ENCODE results near the gene COL7A1. TPM values are rescaled to one million over a fixed set of nuclear protein-coding genes. Genes with fewer than 3 reads are reported as not detected.

The COL7A1 gene
- total and polyA plus RNA-seq, 2 of the 13 experiments (the other 11 are each of a cell fraction or from before 2014, with no cell fraction given) = 2.7 to 11.7 TPM

DNA sequence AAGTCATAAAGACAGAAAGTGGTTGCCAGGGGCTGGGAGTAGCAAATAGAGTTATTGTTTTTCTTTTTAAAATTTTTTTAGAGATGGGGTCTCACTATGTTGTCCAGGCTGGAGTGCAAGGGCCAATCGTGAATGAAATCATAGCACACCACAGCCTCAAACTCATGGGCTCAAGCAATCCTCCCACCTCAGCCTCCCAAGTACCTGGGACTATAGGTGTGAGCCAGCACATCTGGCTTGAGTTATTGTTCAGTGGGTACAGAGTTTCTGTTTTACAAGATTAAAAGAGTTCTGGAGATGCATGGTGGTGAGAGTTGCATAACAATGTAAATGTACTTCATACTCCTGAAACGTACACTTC lies 62.2 kb downstream of the COL7A1 start:
- POLR2A ChIA-PET = no interaction called here
- no peak overlapping the region for H3K9ac ChIP-seq (ENCODE audit: insufficient read depth, low read depth, low read length)
- in situ Hi-C loops (cut with HindIII; ENCODE audit: extremely low pct_ligation_motif_present, low pct_unique_long_range_greater_than_20kb) = no loop called here
- DNase-seq (ENCODE audit: low spot score) (no peak), FAIRE-seq (no peak), ATAC-seq (no peak)
- no TSS peak for BruUV-seq (replicated peaks)
- no peaks in the 10 kb centered on the region for H4K20me1 ChIP-seq (ENCODE audit: insufficient read depth, low read length)
- no peaks in the 10 kb centered on the region for H3K4me1 ChIP-seq (ENCODE audit: insufficient read depth, low read length)
- peaks cover 20 to 71% of the 10 kb centered on the region in 2 experiments for H3K36me3 ChIP-seq (replicated peaks in 1 of 2; ENCODE audit: control insufficient read depth in 1 of 2, insufficient read depth in 2 of 2, low read length in 2 of 2)
- H3K27ac ChIP-seq (ENCODE audit: extremely low read length, insufficient read depth, low read length) = no peak overlapping the region
- H3K4me2 ChIP-seq (ENCODE audit: low read depth, low read length) = no peak overlapping the region
- 93% methylated on average over 2 of the region's 2 CpGs for WGBS (ENCODE audit: low lambda C conversion rate)
- no peak overlapping the region for H2AFZ ChIP-seq (ENCODE audit: low read length)
- CTCF ChIA-PET (ENCODE audit: low intra/inter-chr PET ratio, low total read pairs) = no interaction called here
- no peaks in the 10 kb centered on the region for H3K9me3 ChIP-seq (ENCODE audit: low read length)
- no peaks in the 10 kb centered on the region for H3K27me3 ChIP-seq (ENCODE audit: control insufficient read depth in 1 of 2, insufficient read depth in 2 of 2, low read length in 2 of 2)
- H3K79me2 ChIP-seq (ENCODE audit: insufficient read depth, low read length) = no peaks in the 10 kb centered on the region
- H3K4me3 ChIP-seq (replicated peaks in 1 of 3; ENCODE audit: insufficient read depth in 1 of 3, low read depth in 2 of 3, low read length in 3 of 3) = no peak overlapping the region
- TF ChIP-seq POLR2AphosphoS5 (IDR thresholded peaks at IDR 0.05; ENCODE audit: low read depth, low read length) = 0 out of 2 replicates have a peak, but pooled peaks have one; percentile 25
- no peak for TF ChIP-seq ZNF333 (CRISPR knock-in tag; IDR thresholded peaks at IDR 0.05; ENCODE audit: borderline replicate concordance)
- peak; percentile 67 for TF ChIP-seq ZNF121 (CRISPR knock-in tag; IDR thresholded peaks at IDR 0.05)
- TF ChIP-seq ZNF713 (CRISPR knock-in tag; IDR thresholded peaks at IDR 0.05) = no peak
- intact Hi-C loops (cut with micrococcal nuclease; ENCODE audit: unreplicated experiment) = no loop called here

DNA sequence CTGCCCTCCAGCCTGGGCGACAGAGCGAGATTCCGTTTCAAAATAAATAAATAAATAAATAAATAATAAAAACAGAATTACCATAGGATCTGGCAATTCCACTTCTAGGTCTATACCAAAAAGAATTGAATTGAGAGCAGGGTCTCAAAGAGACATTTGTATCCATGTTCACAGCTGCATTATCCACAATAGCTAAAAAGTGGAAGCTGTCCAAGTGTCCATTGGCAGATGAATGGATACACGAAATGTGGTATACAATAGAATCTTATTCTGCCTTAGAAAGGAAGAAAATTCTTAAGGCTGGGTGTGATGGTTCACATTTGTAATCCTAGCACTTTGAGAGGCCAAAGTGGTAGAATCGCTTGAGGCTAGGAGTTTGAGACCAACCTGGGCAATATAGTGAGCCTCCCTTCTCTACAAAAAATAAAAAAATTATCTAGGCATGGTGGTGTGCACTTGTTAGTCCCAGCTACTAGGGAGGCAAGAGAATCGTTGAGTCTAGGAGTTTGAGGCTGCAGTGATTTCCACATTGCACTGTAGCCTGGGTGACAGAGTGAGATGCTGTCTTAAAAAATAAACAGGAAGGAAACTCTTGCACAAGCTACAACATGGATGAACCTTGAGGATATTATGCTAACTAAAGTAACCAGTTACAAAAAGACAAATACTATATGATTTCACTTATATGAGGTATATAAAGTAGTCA lies 62.7 kb downstream of the COL7A1 start:
- DNase-seq (ENCODE audit: low spot score) = no peak
- H3K27me3 ChIP-seq (ENCODE audit: control insufficient read depth in 1 of 2, insufficient read depth in 2 of 2, low read length in 2 of 2) = no peaks in the 10 kb centered on the region
- no peak overlapping the region for H3K9ac ChIP-seq (ENCODE audit: insufficient read depth, low read depth, low read length)
- 89% methylated on average over 6 of the region's 6 CpGs for WGBS (ENCODE audit: low lambda C conversion rate)
- POLR2A ChIA-PET = no interaction called here
- no peak overlapping the region for H3K27ac ChIP-seq (ENCODE audit: extremely low read length, insufficient read depth, low read length)
- H4K20me1 ChIP-seq (ENCODE audit: insufficient read depth, low read length) = no peaks in the 10 kb centered on the region
- H3K4me3 ChIP-seq (replicated peaks in 1 of 3; ENCODE audit: insufficient read depth in 1 of 3, low read depth in 2 of 3, low read length in 3 of 3) = no peak overlapping the region
- CTCF ChIA-PET (ENCODE audit: low intra/inter-chr PET ratio, low total read pairs) = no interaction called here
- ATAC-seq = no peak
- no peaks in the 10 kb centered on the region for H3K4me1 ChIP-seq (ENCODE audit: insufficient read depth, low read length)
- H3K9me3 ChIP-seq (ENCODE audit: low read length) = no peaks in the 10 kb centered on the region
- H3K4me2 ChIP-seq (ENCODE audit: low read depth, low read length) = no peak overlapping the region
- FAIRE-seq = no peak
- intact Hi-C loops (cut with micrococcal nuclease; ENCODE audit: unreplicated experiment) (no loop called here), in situ Hi-C loops (cut with HindIII; ENCODE audit: extremely low pct_ligation_motif_present, low pct_unique_long_range_greater_than_20kb) (no loop called here)
- BruUV-seq (replicated peaks) = no TSS peak
- peaks cover 20 to 69% of the 10 kb centered on the region in 2 experiments for H3K36me3 ChIP-seq (replicated peaks in 1 of 2; ENCODE audit: control insufficient read depth in 1 of 2, insufficient read depth in 2 of 2, low read length in 2 of 2)
- no peaks in the 10 kb centered on the region for H3K79me2 ChIP-seq (ENCODE audit: insufficient read depth, low read length)
- no peak overlapping the region for H2AFZ ChIP-seq (ENCODE audit: low read length)
- TF ChIP-seq FIP1L1 (IDR thresholded peaks at IDR 0.05; ENCODE audit: borderline replicate concordance, insufficient read depth, low read depth, low read length) = no peak
- no peak for TF ChIP-seq MYC (CRISPR knock-in tag; IDR thresholded peaks at IDR 0.05; ENCODE audit: borderline replicate concordance)
- no peak for TF ChIP-seq SAP130 (CRISPR knock-in tag; IDR thresholded peaks at IDR 0.05; ENCODE audit: low read depth)
- no peak for TF ChIP-seq ZNF644 (CRISPR knock-in tag; IDR thresholded peaks at IDR 0.05; ENCODE audit: low read depth)
- TF ChIP-seq BORCS8-MEF2B (CRISPR knock-in tag; IDR thresholded peaks at IDR 0.05) = no peak
- no peak for TF ChIP-seq SMARCC2 (IDR thresholded peaks at IDR 0.05)
- TF ChIP-seq ZNF775 (CRISPR knock-in tag; IDR thresholded peaks at IDR 0.05; ENCODE audit: borderline replicate concordance) = no peak
- no peak for TF ChIP-seq TOPORS (CRISPR knock-in tag; IDR thresholded peaks at IDR 0.05)
- TF ChIP-seq PHF5A (CRISPR knock-in tag; IDR thresholded peaks at IDR 0.05; ENCODE audit: low read depth, unreplicated experiment) = no peak
- no peak for TF ChIP-seq KLF11 (CRISPR knock-in tag; IDR thresholded peaks at IDR 0.05)
- TF ChIP-seq, protein P1, sequence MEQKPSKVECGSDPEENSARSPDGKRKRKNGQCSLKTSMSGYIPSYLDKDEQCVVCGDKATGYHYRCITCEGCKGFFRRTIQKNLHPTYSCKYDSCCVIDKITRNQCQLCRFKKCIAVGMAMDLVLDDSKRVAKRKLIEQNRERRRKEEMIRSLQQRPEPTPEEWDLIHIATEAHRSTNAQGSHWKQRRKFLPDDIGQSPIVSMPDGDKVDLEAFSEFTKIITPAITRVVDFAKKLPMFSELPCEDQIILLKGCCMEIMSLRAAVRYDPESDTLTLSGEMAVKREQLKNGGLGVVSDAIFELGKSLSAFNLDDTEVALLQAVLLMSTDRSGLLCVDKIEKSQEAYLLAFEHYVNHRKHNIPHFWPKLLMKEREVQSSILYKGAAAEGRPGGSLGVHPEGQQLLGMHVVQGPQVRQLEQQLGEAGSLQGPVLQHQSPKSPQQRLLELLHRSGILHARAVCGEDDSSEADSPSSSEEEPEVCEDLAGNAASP (CRISPR knock-in tag; IDR thresholded peaks at IDR 0.05; ENCODE audit: borderline replicate concordance) = no peak
- TF ChIP-seq JUN (CRISPR knock-in tag; IDR thresholded peaks at IDR 0.05) = no peak
- TF ChIP-seq TFE3 (CRISPR knock-in tag; IDR thresholded peaks at IDR 0.05) = no peak
- TF ChIP-seq GABPB1 (CRISPR knock-in tag; IDR thresholded peaks at IDR 0.05) = no peak

Data from HepG2 (cell line).